ENCODE measurements around the gene MCM3AP. TPM values are rescaled to one million over a fixed set of nuclear protein-coding genes. Genes with fewer than 3 reads are reported as not detected.

The MCM3AP gene
- 106 and 114 TPM in 2 replicates for total RNA-seq

GRCh38 chr21:46285206-46285661 lies at the start of gene MCM3AP:
Gene MCM3AP, minus strand, starts transcription at chr21:46285611. Its CDS starts 325 bp downstream, at chr21:46285286.
- intact Hi-C loops (cut with micrococcal nuclease), result loop anchor here (1.0 to 5.0 kb wide), 2 partner anchors 32 to 82 kb away; no protein-coding TSS in a partner anchor

- intact Hi-C loops (cut with micrococcal nuclease), result no loop called here
Measured at GRCh38 chr21:46334351-46335140, 49.1 kb upstream of the MCM3AP start.

DNA sequence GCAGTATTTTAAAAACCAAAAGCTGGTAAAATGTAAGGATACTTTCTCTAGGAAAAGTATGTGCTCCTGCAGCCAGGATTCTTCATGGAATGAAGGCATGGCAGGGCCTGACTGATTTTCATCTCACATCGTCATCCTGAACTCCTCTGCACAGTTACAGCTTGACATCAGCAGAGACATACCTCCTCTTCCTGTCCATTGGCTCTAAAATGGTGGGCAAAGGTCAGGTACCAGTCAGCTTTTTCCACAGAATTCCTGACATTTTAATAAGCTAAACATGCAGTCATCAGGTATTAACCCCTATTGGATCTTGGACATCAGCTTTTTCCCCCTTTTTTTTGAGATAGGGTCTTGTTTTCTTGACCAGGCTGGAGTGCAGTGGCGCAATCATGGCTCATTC lies 44.4 kb upstream of the MCM3AP start:
- intact Hi-C loops (cut with micrococcal nuclease), result no loop called here

- intact Hi-C loops (cut with micrococcal nuclease), result no loop called here
Measured at GRCh38 chr21:46328151-46328550, 42.7 kb upstream of the MCM3AP start.

- intact Hi-C loops (cut with micrococcal nuclease), result no loop called here
Measured at GRCh38 chr21:46327711-46328110, 42.3 kb upstream of the MCM3AP start.

DNA sequence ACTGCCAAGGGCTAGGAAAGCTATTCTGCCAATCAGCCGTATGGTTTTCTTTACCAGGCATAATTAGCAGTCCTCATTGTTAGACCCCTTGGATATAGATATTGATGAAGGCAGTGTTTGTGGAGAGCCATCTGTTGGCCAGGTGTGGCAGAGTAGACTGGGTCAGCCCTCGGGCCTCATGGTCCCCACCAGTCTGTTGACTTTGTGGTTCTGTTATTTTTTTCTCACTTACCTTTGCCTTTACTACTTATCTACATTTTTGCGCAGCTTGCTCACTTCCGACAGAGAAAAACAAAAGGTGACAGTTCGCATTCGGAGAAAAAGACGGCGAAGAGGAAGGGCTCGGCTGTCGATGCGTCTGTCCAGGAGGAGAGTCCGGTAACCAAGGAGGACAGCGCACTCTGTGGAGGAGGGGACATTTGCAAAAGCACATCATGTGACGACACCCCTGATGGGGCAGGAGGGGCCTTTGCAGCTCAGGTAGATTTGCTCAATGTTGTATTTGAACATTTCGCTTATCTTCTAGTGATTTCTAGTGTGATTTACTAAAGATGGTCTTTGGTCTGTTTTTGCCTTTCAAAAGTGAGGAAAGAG lies 40.8 kb upstream of the MCM3AP start:
- intact Hi-C loops (cut with micrococcal nuclease), result no loop called here

DNA sequence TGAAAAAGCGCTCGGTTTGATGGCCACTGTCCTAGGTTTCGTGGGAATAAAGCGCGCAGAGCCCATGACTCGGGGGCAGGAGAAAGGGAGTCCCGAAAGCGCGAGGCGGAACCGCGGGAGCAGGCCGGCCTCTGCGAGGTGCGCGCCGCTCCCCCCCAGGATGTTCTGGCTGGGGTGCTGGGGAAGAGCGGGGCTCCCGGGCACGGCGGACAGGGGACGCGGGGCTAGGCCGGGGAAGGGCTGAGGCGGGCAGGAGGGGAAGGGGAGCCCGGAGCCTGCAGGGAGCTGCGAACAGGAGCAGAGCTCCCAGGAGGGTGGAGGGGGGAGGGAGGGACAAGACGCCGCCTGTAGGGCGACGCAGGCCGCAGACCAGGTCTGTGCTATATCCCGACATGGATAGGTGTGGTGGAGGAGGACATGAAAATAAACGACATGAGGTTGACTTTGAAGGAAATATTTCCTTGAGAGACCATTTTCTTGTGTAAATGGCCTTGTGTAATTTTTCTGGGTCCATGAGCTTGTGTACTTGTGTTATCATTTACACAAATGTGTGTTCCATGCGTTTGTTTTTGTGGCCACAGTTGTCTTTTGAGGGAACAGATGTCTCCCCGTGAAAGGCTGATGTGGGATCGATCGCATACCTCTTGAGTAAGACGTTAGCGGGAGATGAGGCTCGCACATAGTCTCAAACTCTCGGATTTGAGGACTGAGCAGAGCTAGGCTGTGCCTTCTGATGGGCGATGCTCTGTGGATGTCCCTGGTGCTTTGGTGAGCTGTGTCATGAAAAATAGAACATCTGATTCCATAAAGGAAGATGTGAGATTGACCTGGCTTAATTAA lies 39.9 kb upstream of the MCM3AP start:
- intact Hi-C loops (cut with micrococcal nuclease), result loop anchor here (1.0 kb wide), 2 partner anchors 141 to 182 kb away; partner anchors contain the start of gene SPATC1L

- intact Hi-C loops (cut with micrococcal nuclease), result loop anchor here (1.0 to 5.0 kb wide), 9 partner anchors 38 to 682 kb away; partner anchors contain the start of genes PCBP3, PRMT2, SPATC1L and YBEY
Measured at GRCh38 chr21:46324390-46325072, 39.1 kb upstream of the MCM3AP start.

GRCh38 chr21:46323710-46324389 lies 38.4 kb upstream of the MCM3AP start, which contains the start of the genes C21orf58 and PCNT:
Gene C21orf58, minus strand, starts transcription at chr21:46323870. Its CDS starts 1,132 bp downstream, at chr21:46322738.
Gene PCNT, plus strand, starts transcription at chr21:46324156. Its CDS starts 73 bp downstream, at chr21:46324229.
- intact Hi-C loops (cut with micrococcal nuclease), result loop anchor here (1.0 to 5.0 kb wide), 10 partner anchors 27 to 682 kb away; partner anchors contain the start of genes DIP2A, PCBP3, PRMT2 and YBEY

DNA sequence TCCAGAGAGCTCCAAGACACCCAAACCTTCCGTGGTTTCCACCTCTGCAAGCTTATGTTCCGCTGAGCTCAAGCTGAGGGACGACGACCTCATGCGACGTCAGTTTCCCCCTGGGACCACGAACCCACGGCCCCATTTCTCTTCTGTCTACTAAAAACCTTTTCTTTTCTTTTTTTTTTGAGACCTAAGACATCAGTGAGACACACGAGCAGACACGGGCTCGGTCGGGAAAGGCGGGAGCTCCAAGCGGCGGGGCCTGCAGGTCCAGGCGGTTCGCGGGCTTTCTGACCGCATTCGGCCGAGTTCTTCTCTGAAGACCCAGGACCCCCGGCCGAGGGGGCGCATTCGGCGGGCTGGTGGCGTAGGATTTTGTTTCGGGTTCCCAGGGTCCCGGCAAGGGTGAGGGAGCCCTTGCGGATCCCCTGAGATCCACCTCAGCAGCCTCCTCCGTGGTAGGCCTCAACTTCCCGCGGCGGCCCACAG lies 37.9 kb upstream of the MCM3AP start:
- intact Hi-C loops (cut with micrococcal nuclease), result loop anchor here (1.0 to 5.0 kb wide), 5 partner anchors 26 to 681 kb away; partner anchors contain the start of genes DIP2A and PCBP3

- intact Hi-C loops (cut with micrococcal nuclease), result loop anchor here (1.0 to 5.0 kb wide), 5 partner anchors 26 to 680 kb away; partner anchors contain the start of genes DIP2A and PCBP3
Measured at GRCh38 chr21:46322351-46323226, 37.2 kb upstream of the MCM3AP start.

DNA sequence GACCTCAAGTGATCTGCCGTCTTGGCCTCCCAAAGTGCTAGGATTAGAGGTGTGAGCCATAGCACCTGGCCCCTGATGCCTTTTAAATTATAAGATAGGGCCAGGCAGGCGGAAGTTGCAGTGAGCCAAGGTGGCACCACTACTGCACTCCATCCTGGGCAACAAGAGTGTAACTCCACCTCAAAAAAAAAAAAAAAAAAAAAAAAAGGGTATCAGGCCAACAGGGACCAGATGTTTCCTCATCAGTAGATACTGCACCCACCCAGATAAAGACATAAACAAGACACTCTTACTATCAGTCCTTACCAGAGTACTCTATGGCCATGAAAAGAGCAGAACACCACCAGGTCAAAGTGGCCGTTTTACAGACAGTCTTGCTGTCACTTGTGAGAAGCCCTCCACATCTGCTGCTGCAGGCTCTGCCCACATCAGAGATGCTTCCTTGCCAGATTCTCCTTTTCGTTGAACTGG lies 35.0 kb upstream of the MCM3AP start:
- intact Hi-C loops (cut with micrococcal nuclease), result loop anchor here (5.0 kb wide), 2 partner anchors 348 to 678 kb away; partner anchors contain the start of gene PCBP3

DNA sequence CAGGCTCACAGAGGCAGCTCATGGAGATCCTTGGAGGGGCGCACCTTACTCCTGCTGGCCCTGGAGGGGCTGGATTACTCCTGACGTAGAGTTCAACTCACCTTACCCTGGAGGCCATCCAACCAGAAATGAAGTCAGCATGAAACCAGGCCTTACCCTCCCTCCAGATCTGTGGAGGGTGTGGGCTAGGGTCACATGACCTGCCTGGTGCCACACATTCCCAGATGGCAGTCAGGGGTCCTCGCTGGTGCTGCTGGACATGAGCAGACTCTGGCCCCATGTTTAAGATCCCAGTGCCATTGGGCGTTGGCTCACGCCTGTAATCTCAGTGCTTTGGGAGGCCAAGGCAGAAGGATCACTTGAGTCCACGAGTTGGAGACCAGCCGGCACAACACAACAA lies 33.8 kb upstream of the MCM3AP start:
- intact Hi-C loops (cut with micrococcal nuclease), result no loop called here

DNA sequence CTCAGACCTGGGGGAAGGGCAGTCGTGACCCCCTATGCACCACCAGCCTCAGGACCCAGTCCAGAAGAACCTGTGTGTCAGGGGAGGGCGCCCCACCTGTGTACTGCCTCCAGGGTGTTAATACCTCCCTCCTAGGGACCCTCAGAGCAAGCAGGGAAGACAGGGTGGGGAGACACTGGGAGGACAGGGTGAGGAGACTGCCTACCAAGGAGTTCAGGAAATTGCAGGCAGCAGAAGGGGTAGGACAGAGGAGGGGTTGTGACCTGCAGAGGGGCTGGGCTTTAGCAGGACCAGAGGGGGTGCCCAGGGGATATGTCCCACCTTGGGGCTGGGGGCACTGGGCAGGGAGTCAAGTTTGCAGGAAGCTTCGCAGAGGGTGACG lies 33.0 kb upstream of the MCM3AP start:
- intact Hi-C loops (cut with micrococcal nuclease), result no loop called here

- intact Hi-C loops (cut with micrococcal nuclease), result no loop called here
Measured at GRCh38 chr21:46317710-46318463, 32.5 kb upstream of the MCM3AP start.

DNA sequence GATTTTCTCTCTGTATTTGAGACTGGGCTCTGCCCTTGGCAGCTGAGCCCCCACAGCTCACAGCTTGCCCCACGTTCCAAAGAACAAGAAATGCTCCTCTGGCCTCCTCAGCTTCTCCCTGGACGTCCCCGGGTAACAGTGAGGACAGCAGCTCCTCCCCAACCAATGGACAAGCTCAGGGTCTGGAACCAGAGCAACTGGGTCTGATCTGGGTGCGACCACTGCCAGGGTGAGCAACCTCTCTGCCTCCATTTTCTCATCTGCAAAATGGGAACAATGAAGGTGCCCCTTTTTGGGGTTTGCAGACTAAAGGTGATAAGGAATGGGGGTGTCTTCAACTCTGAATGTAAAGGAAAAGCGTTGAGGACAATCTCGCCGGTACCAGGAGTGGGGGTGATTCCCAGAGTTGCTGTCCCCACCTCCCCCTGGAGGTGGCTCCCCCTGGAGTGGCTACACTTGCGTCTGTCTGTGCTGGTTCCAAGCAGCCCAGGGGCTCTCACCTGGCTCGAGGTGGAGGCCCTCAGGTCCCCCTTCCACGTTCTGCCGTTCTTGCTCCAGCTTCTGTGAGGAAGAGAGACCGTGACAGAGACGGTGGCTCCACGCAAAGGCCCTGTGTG lies 31.4 kb upstream of the MCM3AP start:
- intact Hi-C loops (cut with micrococcal nuclease), result no loop called here

- intact Hi-C loops (cut with micrococcal nuclease), result no loop called here
Measured at GRCh38 chr21:46314441-46315020, 29.1 kb upstream of the MCM3AP start.

All from T-helper 1 cell treated with Interleukin-12 subunit alpha and Interleukin-12 subunit beta and Interleukin-4 antibody, amounts not matched to agents 30 ng/mL and 1 ng/mL, for 36 hours (primary cell).